IMR-90 (cell line): ENCODE measurements around the gene EGF. TPM values are rescaled to one million over a fixed set of nuclear protein-coding genes. Genes with fewer than 3 reads are reported as not detected.

Experiments used
- ATAC-seq: fragments of 200-7000 bp; cut with Tn5 transposase; 2 replicates; pipeline ENCODE4 v1.9.1; 2020; ENCODE audit warnings: low read depth, mild to moderate bottlenecking, moderate library complexity
- BruUV-seq: library from RNA; stranded (reverse); fragments of 400-500 nt; replicated peaks from 2 replicates; lab custom pipeline; 2021; lab: Mats Ljungman, UMichigan
- CTCF ChIA-PET: fragments of 300-600 bp; formaldehyde crosslinking; extraction: SDS; loops from one replicate; lab custom pipeline; 2021; ENCODE audit warnings: antibody characterized with exemption; lab: Yijun Ruan, JAX
- POLR2A ChIA-PET: fragments of 300-600 bp; sonication (Branson Sonifier 250); formaldehyde crosslinking; loops from one replicate; lab custom pipeline; 2022; ENCODE audit warnings: antibody characterized with exemption; ENCODE audit not compliant: unreplicated experiment; lab: Charles Lee
- DNase-seq: peaks from one replicate; pipeline ENCODE4 v3.0.0; 2013
- H2AFZ ChIP-seq: replicated peaks from 2 replicates; pipeline ENCODE3; 2013; ENCODE audit warnings: low read length, mild to moderate bottlenecking; ENCODE audit not compliant: poor library complexity
- H2AK5ac ChIP-seq: 2 replicates; pipeline ENCODE4 v1.6.1; 2013; ENCODE audit warnings: low read depth, low read length, inconsistent platforms
- H2AK9ac ChIP-seq: replicated peaks from 2 replicates; pipeline ENCODE3; 2013; ENCODE audit warnings: mild to moderate bottlenecking, low read depth, low read length, moderate library complexity; ENCODE audit not compliant: poor library complexity
- H2BK120ac ChIP-seq: 2 replicates; pipeline ENCODE4 v1.6.1; 2013; ENCODE audit warnings: low read depth, low read length, inconsistent platforms
- H2BK15ac ChIP-seq: 3 replicates; pipeline ENCODE4 v1.6.1; 2013; ENCODE audit warnings: low read depth, low read length, inconsistent platforms
- H2BK20ac ChIP-seq: 2 replicates; pipeline ENCODE4 v1.6.1; 2013; ENCODE audit warnings: low read depth, mild to moderate bottlenecking, inconsistent platforms, low read length, moderate library complexity
- H2BK5ac ChIP-seq: 2 replicates; pipeline ENCODE4 v1.6.1; 2013; ENCODE audit warnings: mild to moderate bottlenecking, low read depth, low read length, inconsistent platforms; ENCODE audit not compliant: poor library complexity, severe bottlenecking
- H3K14ac ChIP-seq: replicated peaks from 2 replicates; pipeline ENCODE4 v1.6.1; 2013; ENCODE audit warnings: low read depth, low read length, inconsistent platforms
- H3K18ac ChIP-seq: 2 replicates; pipeline ENCODE4 v1.6.1; 2013; ENCODE audit warnings: low read depth, low read length, control low read depth
- H3K23ac ChIP-seq: 2 replicates; pipeline ENCODE4 v1.6.1; 2013; ENCODE audit warnings: low read depth, low read length, inconsistent platforms
- H3K27ac ChIP-seq: 2 replicates; pipeline ENCODE4 v1.5.1; 2013; ENCODE audit warnings: mild to moderate bottlenecking, control low read depth, low read length; ENCODE audit not compliant: insufficient read depth
- H3K27me3 ChIP-seq: 2 replicates; pipeline ENCODE4 v1.6.1; 2013; ENCODE audit warnings: low read length; ENCODE audit not compliant: control insufficient read depth, insufficient read depth
- H3K36me3 ChIP-seq: 2 replicates; pipeline ENCODE4 v1.6.1; 2013; ENCODE audit warnings: low read length, mixed read lengths; ENCODE audit not compliant: control insufficient read depth, insufficient read depth
- H3K4ac ChIP-seq: 2 replicates; pipeline ENCODE4 v1.6.1; 2013; ENCODE audit warnings: low read depth, low read length, inconsistent platforms
- H3K4me1 ChIP-seq: 2 replicates; pipeline ENCODE4 v1.6.1; 2013; ENCODE audit warnings: low read length, mixed read lengths; ENCODE audit not compliant: control insufficient read depth, insufficient read depth
- H3K4me2 ChIP-seq: 2 replicates; pipeline ENCODE4 v1.6.1; 2013; ENCODE audit warnings: low read depth, mild to moderate bottlenecking, control low read depth, low read length, moderate library complexity
- H3K4me3 ChIP-seq: 2 replicates; pipeline ENCODE4 v1.5.1; 2013; ENCODE audit warnings: low read depth, mild to moderate bottlenecking, control low read depth, low read length, moderate library complexity; ENCODE audit not compliant: insufficient read depth
- H3K56ac ChIP-seq: 2 replicates; pipeline ENCODE4 v1.6.1; 2013; ENCODE audit warnings: low read length, inconsistent platforms; ENCODE audit not compliant: insufficient read depth; ENCODE audit errors: extremely low read depth
- H3K79me1 ChIP-seq, 2 experiments: 2 replicates each; pipeline ENCODE4 v1.6.1; 2013; ENCODE audit warnings: low read length in 2 of 2, inconsistent platforms in 1 of 2, low read depth in 1 of 2
- H3K9ac ChIP-seq: 2 replicates; pipeline ENCODE4 v1.6.1; 2013; ENCODE audit warnings: low read depth, low read length, control low read depth
- H3K9me1 ChIP-seq: 2 replicates; pipeline ENCODE4 v1.6.1; 2013; ENCODE audit warnings: low read length, inconsistent platforms; ENCODE audit not compliant: insufficient read depth
- H3K9me3 ChIP-seq: 2 replicates; pipeline ENCODE4 v1.6.1; 2013; ENCODE audit warnings: low read length; ENCODE audit not compliant: control insufficient read depth, insufficient read depth
- H4K20me1 ChIP-seq: 2 replicates; pipeline ENCODE4 v1.6.1; 2013; ENCODE audit warnings: low read length, inconsistent platforms; ENCODE audit not compliant: insufficient read depth
- H4K5ac ChIP-seq: 2 replicates; pipeline ENCODE4 v1.6.1; 2013; ENCODE audit warnings: mild to moderate bottlenecking, low read depth, low read length, control low read depth
- H4K8ac ChIP-seq, 2 experiments: 2 replicates each; pipeline ENCODE4 v1.6.1; 2013; ENCODE audit warnings: low read depth in 2 of 2, low read length in 2 of 2, control low read depth in 1 of 2, inconsistent platforms in 1 of 2
- H4K91ac ChIP-seq: 2 replicates; pipeline ENCODE4 v1.6.1; 2013; ENCODE audit warnings: low read depth, low read length, inconsistent platforms; ENCODE audit not compliant: insufficient read depth
- BHLHE40 ChIP-seq: fragments of 150-350 bp; IDR thresholded peaks from 2 replicates; pipeline ENCODE4 v1.6.1; 2016; ENCODE audit warnings: mild to moderate bottlenecking, low read depth, low read length
- FOS ChIP-seq: fragments of 150-350 bp; IDR thresholded peaks from 2 replicates; pipeline ENCODE4 v1.6.1; 2016; ENCODE audit warnings: low read depth, low read length
- MAFK ChIP-seq: IDR thresholded peaks from 2 replicates; pipeline ENCODE4 v1.6.1; 2012; ENCODE audit warnings: low read depth, low read length, improper control_type of control experiment
- POLR2A ChIP-seq: IDR thresholded peaks from 2 replicates; pipeline ENCODE4 v1.6.1; 2012; ENCODE audit warnings: mild to moderate bottlenecking, low read depth, low read length
- SMC3 ChIP-seq: fragments of 150-350 bp; IDR thresholded peaks from 2 replicates; pipeline ENCODE4 v1.6.1; 2016; ENCODE audit warnings: low read depth, mild to moderate bottlenecking, antibody characterized with exemption, low read length, moderate library complexity
- WGBS, 2 experiments: methylation state at CpG; one replicate each; pipeline versions ENCODE4 v1.1.5 to v1.1.7; 2013; ENCODE audit warnings: missing lambda C conversion rate in 2 of 2; ENCODE audit not compliant: insufficient read length in 1 of 2; ENCODE audit errors: extremely low coverage in 2 of 2; 5-methylcytosine and 5-hydroxymethylcytosine counted together
- dilution Hi-C: fragments of 300-500 bp; cut with HindIII; formaldehyde crosslinking; loops from one replicate; pipeline ENCODE4 v1.14.3; 2018; ENCODE audit warnings: low sequenced_read_pairs; ENCODE audit not compliant: unreplicated experiment
- in situ Hi-C: fragments of 300-500 bp; cut with MboI; formaldehyde crosslinking; loops from 3 replicates; pipeline ENCODE4 v1.14.3; 2019; ENCODE audit warnings: low sequenced_read_pairs, inconsistent platforms, mixed read lengths
- intact Hi-C: fragments of 100-400 bp; cut with micrococcal nuclease; formaldehyde crosslinking; loops from 2 replicates; pipeline ENCODE4 v1.10.0; 2022
- polyA plus RNA-seq, 3 experiments: library from polyadenylated mRNA; depleted of rRNA; stranded (reverse); fragments of >200 nt; gene quantifications; 2 replicates each; pipeline ENCODE4 v1.2.3, GENCODE V29; 2012; ENCODE audit warnings: low replicate concordance in 1 of 3
- total RNA-seq: library from RNA; depleted of rRNA; stranded (reverse); fragments of >200 nt; gene quantifications from 2 replicates; pipeline ENCODE4 v1.2.3, GENCODE V29; 2012
- TF ChIP-seq, protein P1 (sequence below): conservative IDR thresholded peaks from 2 replicates; pipeline ENCODE4 v1.5.1; 2012; ENCODE audit warnings: mild to moderate bottlenecking, low read depth, low read length, improper control_type of control experiment

EGF gene
- total and polyA plus RNA-seq, 2 of the 4 experiments (the other 2 are of a cell fraction): 1.7 to 2.2 TPM

GRCh38 chr4:109876634-109877265, 35.9 kb upstream of the EGF start:
- H2AK5ac ChIP-seq: no peak overlapping the region
- H3K27me3 ChIP-seq: no peaks in the 10 kb centered on the region
- no peaks in the 10 kb centered on the region for H3K9me1 ChIP-seq
- dilution Hi-C loops: no loop called here
- no TSS peak for BruUV-seq
- CTCF ChIA-PET: no interaction called here
- no CpG with 5 or more reads among the region's 2 CpGs for WGBS, 2 experiments
- no peak overlapping the region for H3K4ac ChIP-seq
- TF ChIP-seq FOS (no peak), BHLHE40 (no peak), SMC3 (no peak), POLR2A (no peak), MAFK (no peak)
- TF ChIP-seq, protein P1, sequence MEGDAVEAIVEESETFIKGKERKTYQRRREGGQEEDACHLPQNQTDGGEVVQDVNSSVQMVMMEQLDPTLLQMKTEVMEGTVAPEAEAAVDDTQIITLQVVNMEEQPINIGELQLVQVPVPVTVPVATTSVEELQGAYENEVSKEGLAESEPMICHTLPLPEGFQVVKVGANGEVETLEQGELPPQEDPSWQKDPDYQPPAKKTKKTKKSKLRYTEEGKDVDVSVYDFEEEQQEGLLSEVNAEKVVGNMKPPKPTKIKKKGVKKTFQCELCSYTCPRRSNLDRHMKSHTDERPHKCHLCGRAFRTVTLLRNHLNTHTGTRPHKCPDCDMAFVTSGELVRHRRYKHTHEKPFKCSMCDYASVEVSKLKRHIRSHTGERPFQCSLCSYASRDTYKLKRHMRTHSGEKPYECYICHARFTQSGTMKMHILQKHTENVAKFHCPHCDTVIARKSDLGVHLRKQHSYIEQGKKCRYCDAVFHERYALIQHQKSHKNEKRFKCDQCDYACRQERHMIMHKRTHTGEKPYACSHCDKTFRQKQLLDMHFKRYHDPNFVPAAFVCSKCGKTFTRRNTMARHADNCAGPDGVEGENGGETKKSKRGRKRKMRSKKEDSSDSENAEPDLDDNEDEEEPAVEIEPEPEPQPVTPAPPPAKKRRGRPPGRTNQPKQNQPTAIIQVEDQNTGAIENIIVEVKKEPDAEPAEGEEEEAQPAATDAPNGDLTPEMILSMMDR: no peak
- no peak overlapping the region for H3K27ac ChIP-seq
- no peak overlapping the region for H2AK9ac ChIP-seq
- H3K4me3 ChIP-seq: no peak overlapping the region
- no peak overlapping the region for H3K4me2 ChIP-seq
- no peaks in the 10 kb centered on the region for H3K9me3 ChIP-seq
- no peak overlapping the region for H2BK120ac ChIP-seq
- H2AFZ ChIP-seq: no peak overlapping the region
- H3K56ac ChIP-seq: no peak overlapping the region
- intact Hi-C loops: no loop called here
- no peaks in the 10 kb centered on the region for H4K20me1 ChIP-seq
- H3K9ac ChIP-seq: no peak overlapping the region
- no peaks in the 10 kb centered on the region for H3K79me1 ChIP-seq
- no peaks in the 10 kb centered on the region for H3K36me3 ChIP-seq
- no peak overlapping the region for H2BK5ac ChIP-seq
- ATAC-seq: no peak
- in situ Hi-C loops: no loop called here
- POLR2A ChIA-PET: no interaction called here
- no peak overlapping the region for H2BK15ac ChIP-seq
- H2BK20ac ChIP-seq: no peak overlapping the region
- H3K18ac ChIP-seq: no peak overlapping the region
- H4K5ac ChIP-seq: no peak overlapping the region
- H4K8ac ChIP-seq: no peak overlapping the region
- H3K14ac ChIP-seq: no peak overlapping the region
- no peak overlapping the region for H3K23ac ChIP-seq
- no peak for DNase-seq
- H4K91ac ChIP-seq: no peak overlapping the region
- H3K4me1 ChIP-seq: no peaks in the 10 kb centered on the region
